GM19239 (cell line): Measurements from ENCODE around the gene NAT14.
"Not testable (repeated sequence)": the region's sequence is repeated elsewhere in the genome, so short reads cannot be mapped to it uniquely, and the experiment has no call there.

ENCODE experiments used
- DNase-seq: peaks from one replicate; pipeline ENCODE4 v3.0.0; 2011; ENCODE audit warnings: low spot score; ENCODE audit not compliant: insufficient read length
- FAIRE-seq: peaks from 2 replicates; lab custom pipeline; 2011; peaks lifted over from hg19 to GRCh38; lab: Jason Lieb, UNC

NAT14 gene

DNA sequence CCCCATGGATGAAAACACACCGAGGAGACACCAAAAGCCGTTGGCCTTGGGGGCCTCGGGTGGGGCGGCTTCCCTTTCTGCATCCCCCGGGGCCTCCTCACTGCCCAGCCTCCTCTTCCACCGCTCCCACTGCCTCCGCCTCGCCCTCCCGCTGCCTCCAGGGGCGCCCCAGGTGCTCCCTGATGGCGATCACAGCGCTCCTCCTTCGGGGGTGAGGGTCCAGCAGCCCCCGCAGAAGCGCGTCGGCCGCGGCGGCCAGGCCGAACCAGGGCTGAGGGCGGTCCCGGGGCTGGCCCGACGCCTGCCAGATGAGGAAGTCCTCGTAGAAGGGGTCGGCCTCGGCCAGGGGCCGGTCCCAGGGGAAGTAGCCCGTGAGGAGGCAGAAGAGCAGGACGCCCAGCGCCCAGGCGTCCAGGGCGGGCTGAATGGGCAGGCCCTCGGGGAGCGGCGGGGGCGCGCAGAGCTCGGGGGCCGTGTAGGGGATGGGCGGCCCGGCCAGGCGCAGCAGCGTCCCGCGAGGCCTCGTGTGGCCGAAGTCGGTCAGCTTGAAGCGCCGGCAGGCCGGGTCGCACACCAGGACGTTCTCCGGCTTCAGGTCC lies 44.7 kb downstream of the NAT14 start:
- no peak for DNase-seq
- no peak for FAIRE-seq

DNA sequence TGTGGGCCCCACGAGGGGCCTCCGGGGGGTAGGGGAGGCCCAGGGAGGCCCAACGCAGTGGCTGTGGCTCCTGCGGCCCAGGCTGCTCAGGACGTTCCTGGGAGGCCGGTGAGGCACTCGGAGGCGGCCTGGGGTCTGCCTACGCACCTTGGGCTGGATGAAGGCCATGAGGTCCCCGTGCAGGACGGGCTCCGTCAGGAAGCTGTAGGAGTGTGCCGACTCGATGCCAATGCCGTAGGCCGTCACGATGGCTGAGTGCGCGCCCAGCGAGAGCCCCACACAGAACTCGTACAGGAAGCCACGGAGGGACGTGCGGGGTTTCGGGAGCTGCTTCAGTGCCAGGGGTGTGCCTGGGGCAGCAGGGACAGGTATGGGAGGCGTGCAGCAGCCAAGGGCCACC lies 46.0 kb downstream of the NAT14 start:
- DNase-seq = no peak
- no peak for FAIRE-seq

DNA sequence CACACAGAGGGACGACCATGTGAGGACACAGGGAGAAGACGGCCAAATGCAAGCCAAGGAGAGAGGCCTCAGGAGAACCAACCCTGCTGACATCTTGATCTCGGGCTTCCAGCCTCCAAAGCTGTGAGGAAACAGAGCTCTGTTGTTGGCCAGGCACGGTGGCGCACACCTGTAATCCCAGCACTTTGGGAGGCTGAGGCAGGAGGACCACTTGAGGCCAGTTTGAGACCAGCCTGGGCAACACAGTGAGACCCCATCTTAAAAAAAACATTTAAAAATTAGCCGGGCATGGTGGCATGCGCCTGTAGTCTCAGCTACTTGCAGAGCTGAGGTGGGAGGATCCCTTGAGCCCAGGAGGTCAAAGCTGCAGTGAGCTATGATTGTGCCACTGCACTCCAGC lies 49.3 kb downstream of the NAT14 start:
- FAIRE-seq, DNase-seq: not testable (repeated sequence)

DNA sequence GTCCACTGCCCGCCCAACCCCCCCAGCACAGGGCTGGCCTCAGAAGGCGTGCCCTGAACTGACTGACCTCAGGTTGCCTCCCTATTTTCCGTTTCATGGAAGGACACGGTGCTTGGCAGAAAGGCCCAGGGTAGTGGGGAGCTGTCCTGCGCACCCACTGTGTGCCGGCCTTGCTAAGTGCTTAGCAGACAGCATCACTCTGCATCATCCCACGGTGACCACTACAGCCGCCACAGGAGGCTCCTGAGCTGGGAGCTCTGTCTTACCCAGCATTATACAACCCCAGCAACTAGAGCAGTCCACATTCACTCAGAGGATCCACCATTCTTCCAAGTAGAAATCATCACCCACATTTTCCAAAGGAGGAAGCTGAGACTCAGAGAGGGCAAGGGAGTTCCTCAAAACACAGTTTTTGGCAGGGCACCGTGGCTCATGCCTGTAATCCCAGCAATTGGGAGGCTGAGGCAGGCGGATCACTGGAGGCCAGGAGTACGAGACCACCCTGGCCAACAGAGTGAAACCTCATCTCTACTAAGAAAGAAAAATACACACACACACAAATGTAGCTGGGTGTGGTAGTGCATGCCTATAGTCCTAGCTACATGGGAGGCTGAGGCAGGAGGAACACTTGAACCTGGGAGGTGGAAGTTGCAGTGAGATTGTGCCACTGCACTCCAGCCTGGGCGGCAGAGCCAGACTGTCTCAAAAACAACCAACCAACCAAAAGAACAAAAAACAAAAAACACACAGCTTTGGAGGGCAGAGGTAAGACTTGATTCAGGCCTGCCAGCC lies 50.4 kb downstream of the NAT14 start:
- FAIRE-seq (no peak), DNase-seq (no peak)

DNA sequence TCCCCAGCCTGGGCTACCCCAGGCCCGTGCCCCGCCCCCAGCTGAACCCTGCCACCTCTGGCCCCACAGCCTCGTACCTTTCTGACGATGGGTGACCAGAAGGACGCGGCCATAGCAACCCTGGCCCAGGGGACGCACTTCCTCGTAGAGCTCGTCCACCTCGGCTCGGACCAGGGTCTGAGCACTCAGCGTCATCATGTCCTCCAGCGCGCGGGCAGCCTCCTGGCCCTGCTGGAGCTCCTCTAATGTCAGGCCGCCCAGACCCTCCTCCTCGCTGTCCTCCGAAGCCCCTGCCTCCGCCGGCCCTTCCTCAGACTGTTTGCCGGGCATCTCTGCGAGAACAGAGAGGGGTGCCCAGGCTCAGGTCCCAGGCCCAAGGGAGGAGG lies 51.0 kb downstream of the NAT14 start:
- no peak for FAIRE-seq

DNA sequence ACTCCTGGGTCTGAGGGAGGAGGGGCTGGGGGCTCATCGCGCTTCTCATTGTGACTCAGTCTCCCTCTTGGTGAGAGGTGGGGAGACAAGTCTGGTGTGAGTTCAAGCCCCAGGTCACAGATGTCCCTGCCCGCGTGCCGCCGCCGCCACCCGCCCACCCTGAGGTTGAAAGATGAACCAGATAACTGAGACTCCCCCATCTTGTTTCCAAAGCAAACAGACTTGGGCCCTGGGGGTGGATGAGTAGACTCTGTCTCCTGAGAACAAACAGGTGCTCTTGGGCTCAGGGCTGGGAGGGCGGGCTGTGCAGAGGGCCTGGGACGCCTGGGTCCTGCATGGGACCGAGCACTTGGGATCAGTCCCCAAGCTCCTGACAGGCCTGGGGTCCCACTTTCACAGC lies 51.4 kb downstream of the NAT14 start:
- FAIRE-seq = no peak

More for the DNA sequence above, 51.0 kb downstream of the NAT14 start:
- DNase-seq = no peak

More for the DNA sequence above, 51.4 kb downstream of the NAT14 start:
- no peak for DNase-seq
